ENCODE results near the gene BCL7B.
"Not testable (repeated sequence)": the region's sequence is repeated elsewhere in the genome, so short reads cannot be mapped to it uniquely, and the experiment has no call there.

The BCL7B gene

GRCh38 chr7:73535918-73536317 is 21.6 kb downstream of the BCL7B start:
- not testable (repeated sequence) for DNase-seq (ENCODE audit: low spot score)

GRCh38 chr7:73533742-73534141 is 23.7 kb downstream of the BCL7B start:
- no peak for DNase-seq (ENCODE audit: low spot score)

- no peak for DNase-seq (ENCODE audit: low spot score)
Measured at GRCh38 chr7:73532224-73532623, 25.3 kb downstream of the BCL7B start.

- no peak for DNase-seq (ENCODE audit: low spot score)
Measured at GRCh38 chr7:73530800-73531199, 26.7 kb downstream of the BCL7B start.

GRCh38 chr7:73526896-73527821 is 30.3 kb downstream of the BCL7B start:
- DNase-seq (ENCODE audit: low spot score) = no peak

- not testable (repeated sequence) for DNase-seq (ENCODE audit: low spot score)
Measured at GRCh38 chr7:73526158-73526494, 31.4 kb downstream of the BCL7B start.

- peak; percentile 100 for DNase-seq (ENCODE audit: low spot score)
Measured at GRCh38 chr7:73522105-73522872, 35.2 kb downstream of the BCL7B start, which contains the start of gene BAZ1B. BAZ1B (minus strand) TSS chr7:73522293; CDS start chr7:73521933, 360 bp downstream.

GRCh38 chr7:73521636-73522104 is 35.8 kb downstream of the BCL7B start:
- peak; percentile 81 for DNase-seq (ENCODE audit: low spot score)

GRCh38 chr7:73520673-73521635 is 36.5 kb downstream of the BCL7B start:
- peak; percentile 45 for DNase-seq (ENCODE audit: low spot score)

- DNase-seq (ENCODE audit: low spot score) = peak; percentile 14
Measured at GRCh38 chr7:73519867-73520672, 37.4 kb downstream of the BCL7B start.

- no peak for DNase-seq (ENCODE audit: low spot score)
Measured at GRCh38 chr7:73518470-73518869, 39.0 kb downstream of the BCL7B start.

- DNase-seq (ENCODE audit: low spot score) = no peak
Measured at GRCh38 chr7:73517241-73517995, 40.1 kb downstream of the BCL7B start.

GRCh38 chr7:73515178-73515577 is 42.3 kb downstream of the BCL7B start:
- no peak for DNase-seq (ENCODE audit: low spot score)

GRCh38 chr7:73512018-73512780 is 45.3 kb downstream of the BCL7B start:
- no peak for DNase-seq (ENCODE audit: low spot score)

GRCh38 chr7:73509463-73509862 is 48.0 kb downstream of the BCL7B start:
- no peak for DNase-seq (ENCODE audit: low spot score)

- DNase-seq (ENCODE audit: low spot score) = no peak
Measured at GRCh38 chr7:73507556-73507955, 49.9 kb downstream of the BCL7B start.

GRCh38 chr7:73504920-73505319 is 52.6 kb downstream of the BCL7B start:
- DNase-seq (ENCODE audit: low spot score) = no peak

- no peak for DNase-seq (ENCODE audit: low spot score)
Measured at GRCh38 chr7:73504017-73504416, 53.5 kb downstream of the BCL7B start.

GRCh38 chr7:73503229-73503628 is 54.3 kb downstream of the BCL7B start:
- DNase-seq (ENCODE audit: low spot score) = no peak

Measured in AG08396 (cell line).